Common myeloid progenitor, CD34-positive (primary cell): ENCODE results near the gene SHC2.

Experiments used
- CTCF ChIA-PET: fragments of 350-600 bp; sonication (Branson Sonifier 250); formaldehyde crosslinking; loops from one replicate; lab custom pipeline; 2021; ENCODE audit warnings: antibody characterized with exemption; lab: Charles Lee
- POLR2A ChIA-PET: fragments of 350-600 bp; sonication (Branson Sonifier 250); formaldehyde crosslinking; loops from one replicate; lab custom pipeline; 2021; ENCODE audit warnings: antibody characterized with exemption; lab: Charles Lee
- DNase-seq, 3 donors: peaks; one replicate each; pipeline versions ENCODE4 v3.0.0 to v3.0.0-alpha.2; 2013
- H3K27ac ChIP-seq, 2 experiments: 1 replicate in 1 of 2; 2 replicates in 1 of 2; pipeline ENCODE4 v1.7.0; 2013; ENCODE audit warnings: inconsistent platforms in 2 of 2, low read length in 2 of 2, mild to moderate bottlenecking in 2 of 2, low read depth in 1 of 2, moderate library complexity in 1 of 2; ENCODE audit not compliant: severe bottlenecking in 2 of 2, insufficient read depth in 1 of 2, poor library complexity in 1 of 2
- H3K27me3 ChIP-seq, 5 experiments: replicated peaks in 2 of 5; 1 replicate in 3 of 5; 2 replicates in 2 of 5; pipeline versions ENCODE4 v1.6.1 to v1.7.0; 2013; ENCODE audit warnings: low read length in 4 of 5, mild to moderate bottlenecking in 2 of 5, moderate library complexity in 2 of 5, inconsistent platforms in 1 of 5; ENCODE audit not compliant: insufficient read depth in 5 of 5, control insufficient read depth in 4 of 5
- H3K36me3 ChIP-seq, 4 experiments: 1 replicate in 2 of 4; 2 replicates in 2 of 4; pipeline versions ENCODE4 v1.6.1 to v1.7.0; 2013; ENCODE audit warnings: low read length in 3 of 4, control low read depth in 1 of 4, mild to moderate bottlenecking in 1 of 4; ENCODE audit not compliant: control insufficient read depth in 4 of 4, insufficient read depth in 4 of 4
- H3K4me1 ChIP-seq, 4 experiments: 1 replicate in 3 of 4; 2 replicates in 1 of 4; pipeline versions ENCODE4 v1.6.1 to v1.7.1; 2013; ENCODE audit warnings: low read length in 3 of 4, mild to moderate bottlenecking in 3 of 4, control low read depth in 1 of 4, inconsistent platforms in 1 of 4, moderate library complexity in 1 of 4; ENCODE audit not compliant: control insufficient read depth in 4 of 4, insufficient read depth in 4 of 4; ENCODE audit errors: control extremely low read depth in 1 of 4
- H3K4me3 ChIP-seq, 7 experiments: 1 replicate in 4 of 7; 2 replicates in 3 of 7; pipeline versions ENCODE4 v1.5.1 to v1.7.0; 2013; ENCODE audit warnings: mild to moderate bottlenecking in 7 of 7, low read length in 6 of 7, moderate library complexity in 6 of 7, inconsistent platforms in 2 of 7, low read depth in 2 of 7, control low read depth in 1 of 7; ENCODE audit not compliant: insufficient read depth in 4 of 7, control insufficient read depth in 1 of 7; ENCODE audit errors: extremely low read depth in 1 of 7
- H3K9me3 ChIP-seq, 5 experiments: 1 replicate in 4 of 5; 2 replicates in 1 of 5; pipeline versions ENCODE4 v1.6.1 to v1.7.1; 2013; ENCODE audit warnings: low read length in 4 of 5, mild to moderate bottlenecking in 2 of 5, inconsistent platforms in 1 of 5, low read depth in 1 of 5, moderate library complexity in 1 of 5; ENCODE audit not compliant: control insufficient read depth in 4 of 5, insufficient read depth in 2 of 5; ENCODE audit errors: control extremely low read depth in 1 of 5
- WGBS: methylation state at CpG from one replicate; pipeline ENCODE4 v1.1.5; 2013; ENCODE audit not compliant: insufficient coverage; 5-methylcytosine and 5-hydroxymethylcytosine counted together

SHC2 gene

DNA sequence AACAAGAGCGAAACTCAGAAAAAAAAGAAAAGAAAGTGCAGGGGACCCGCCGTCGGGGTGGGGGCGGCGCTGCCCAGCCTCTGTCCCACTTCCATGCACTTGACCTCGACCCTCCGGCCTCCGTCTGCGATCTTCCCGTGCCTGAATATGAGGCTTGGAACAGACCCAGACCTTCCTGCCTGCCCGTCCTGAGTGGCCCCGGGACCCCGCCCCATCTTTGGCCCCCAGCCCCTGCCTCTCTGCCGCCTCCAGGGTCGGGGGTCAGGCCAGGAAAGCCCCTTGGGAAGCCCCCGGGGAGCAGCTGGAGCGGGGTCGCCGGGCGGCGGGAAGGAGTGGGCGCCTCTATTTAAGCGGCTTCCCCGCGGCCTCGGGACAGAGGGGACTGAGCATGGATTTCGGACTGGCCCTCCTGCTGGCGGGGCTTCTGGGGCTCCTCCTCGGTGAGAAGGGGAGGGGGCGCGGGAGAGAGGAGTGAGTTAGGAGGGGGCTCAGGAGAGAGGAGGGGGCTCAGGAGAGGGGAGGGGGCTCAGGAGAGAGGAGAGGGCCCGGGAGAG is 35.4 kb upstream of the SHC2 start, which contains the start of gene MADCAM1:
Gene MADCAM1, plus strand, starts transcription at position 375 of the 554 bp plus-strand sequence. Its CDS starts 14 bp downstream, at position 389.
- 19% methylated on average over 12 of the region's 33 CpGs for WGBS
- Histone ChIP-seq H3K9me3 (no peaks in the 10 kb centered on the region), H3K4me3 (no peak within 1 kb of the TSS), H3K27ac (no peak within 1 kb of the TSS), H3K4me1 (peaks cover 0 to 12% (median 5%) of the 10 kb centered on the region in 4 experiments), H3K36me3 (no peaks in the 10 kb centered on the region), H3K27me3 (peaks cover 0 to 57% (median 12%) of the 10 kb centered on the region in 5 experiments)
- ChIA-PET POLR2A (no interaction called here), CTCF (interaction anchor here (1.2 to 1.3 kb wide), 2 partner anchors 10 to 14 kb away, joined by 3 to 9 read pairs; no protein-coding TSS in a partner anchor)
- no peak for DNase-seq

DNA sequence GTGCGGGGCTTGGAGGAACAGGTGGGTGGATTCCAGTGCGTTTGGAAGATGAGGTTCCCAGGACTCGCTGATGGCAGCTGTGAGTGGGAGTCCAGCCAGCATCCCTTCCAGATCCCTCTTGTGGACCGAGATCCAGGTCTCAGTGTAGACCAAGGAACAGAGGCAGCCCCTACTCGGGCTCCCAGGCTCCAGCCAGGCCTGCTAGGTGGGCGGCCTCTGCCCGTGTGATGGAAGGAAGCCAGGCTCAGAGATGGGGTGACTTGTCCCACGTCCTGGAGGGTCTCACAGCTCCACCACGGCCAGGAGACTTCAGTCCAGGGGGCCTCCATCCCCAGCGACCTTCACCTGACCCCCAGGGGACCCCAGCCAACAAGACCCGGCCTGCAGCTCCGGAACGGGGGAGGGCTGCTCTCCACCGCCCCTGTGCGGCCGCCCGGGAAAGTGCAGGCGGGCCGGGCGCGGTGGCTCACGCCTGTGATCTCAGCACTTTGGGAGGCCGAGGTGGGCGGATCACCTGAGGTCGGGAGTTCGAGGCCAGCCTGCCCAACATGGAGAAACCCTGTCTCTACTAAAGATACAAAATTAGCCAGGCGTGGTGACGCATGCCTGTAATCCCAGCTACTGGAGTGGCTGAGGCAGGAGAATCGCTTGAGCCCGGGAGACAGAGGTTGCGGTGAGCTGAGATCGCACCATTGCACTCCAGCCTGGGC is 34.7 kb upstream of the SHC2 start:
- DNase-seq = peak in 2 of 3 donors; percentile 52 to 53
- WGBS = 34% methylated on average over 31 of the region's 32 CpGs
- no peak overlapping the region for H3K4me3 ChIP-seq
- peaks cover 0 to 12% (median 6%) of the 10 kb centered on the region in 4 experiments for H3K4me1 ChIP-seq
- H3K9me3 ChIP-seq = no peaks in the 10 kb centered on the region
- no peaks in the 10 kb centered on the region for H3K36me3 ChIP-seq
- peaks cover 0 to 57% (median 12%) of the 10 kb centered on the region in 5 experiments for H3K27me3 ChIP-seq
- ChIA-PET CTCF (interaction anchor here (1.2 to 1.3 kb wide), 2 partner anchors 11 to 13 kb away, joined by 3 to 9 read pairs; no protein-coding TSS in a partner anchor), POLR2A (no interaction called here)
- H3K27ac ChIP-seq = no peak overlapping the region

DNA sequence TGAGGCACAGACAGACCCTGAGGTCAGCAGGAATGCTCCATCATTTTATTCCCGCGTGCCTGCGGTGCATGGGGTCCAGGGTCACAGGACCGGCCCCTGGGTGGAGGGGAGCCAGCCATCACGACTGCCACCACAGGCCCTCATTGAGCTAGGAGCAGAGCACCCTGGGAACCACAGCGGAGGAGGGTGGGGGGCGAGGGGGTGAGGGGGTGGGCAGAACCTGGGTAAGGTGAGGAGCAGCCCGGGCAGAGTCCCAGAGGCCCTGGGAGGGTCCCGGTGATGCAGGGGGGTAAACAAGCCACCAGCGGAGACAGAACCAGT is 34.2 kb upstream of the SHC2 start:
- H3K4me1 ChIP-seq = peaks cover 0 to 12% (median 7%) of the 10 kb centered on the region in 4 experiments
- no peak for DNase-seq
- H3K27me3 ChIP-seq = peaks cover 0 to 54% (median 11%) of the 10 kb centered on the region in 5 experiments
- POLR2A ChIA-PET = no interaction called here
- H3K9me3 ChIP-seq = no peaks in the 10 kb centered on the region
- no peak overlapping the region for H3K27ac ChIP-seq
- H3K4me3 ChIP-seq = no peak overlapping the region
- 62% methylated on average over 3 of the region's 10 CpGs for WGBS
- no peaks in the 10 kb centered on the region for H3K36me3 ChIP-seq
- CTCF ChIA-PET = interaction anchor here (1.2 to 1.3 kb wide), 2 partner anchors 12 kb away, joined by 3 to 9 read pairs; no protein-coding TSS in a partner anchor

DNA sequence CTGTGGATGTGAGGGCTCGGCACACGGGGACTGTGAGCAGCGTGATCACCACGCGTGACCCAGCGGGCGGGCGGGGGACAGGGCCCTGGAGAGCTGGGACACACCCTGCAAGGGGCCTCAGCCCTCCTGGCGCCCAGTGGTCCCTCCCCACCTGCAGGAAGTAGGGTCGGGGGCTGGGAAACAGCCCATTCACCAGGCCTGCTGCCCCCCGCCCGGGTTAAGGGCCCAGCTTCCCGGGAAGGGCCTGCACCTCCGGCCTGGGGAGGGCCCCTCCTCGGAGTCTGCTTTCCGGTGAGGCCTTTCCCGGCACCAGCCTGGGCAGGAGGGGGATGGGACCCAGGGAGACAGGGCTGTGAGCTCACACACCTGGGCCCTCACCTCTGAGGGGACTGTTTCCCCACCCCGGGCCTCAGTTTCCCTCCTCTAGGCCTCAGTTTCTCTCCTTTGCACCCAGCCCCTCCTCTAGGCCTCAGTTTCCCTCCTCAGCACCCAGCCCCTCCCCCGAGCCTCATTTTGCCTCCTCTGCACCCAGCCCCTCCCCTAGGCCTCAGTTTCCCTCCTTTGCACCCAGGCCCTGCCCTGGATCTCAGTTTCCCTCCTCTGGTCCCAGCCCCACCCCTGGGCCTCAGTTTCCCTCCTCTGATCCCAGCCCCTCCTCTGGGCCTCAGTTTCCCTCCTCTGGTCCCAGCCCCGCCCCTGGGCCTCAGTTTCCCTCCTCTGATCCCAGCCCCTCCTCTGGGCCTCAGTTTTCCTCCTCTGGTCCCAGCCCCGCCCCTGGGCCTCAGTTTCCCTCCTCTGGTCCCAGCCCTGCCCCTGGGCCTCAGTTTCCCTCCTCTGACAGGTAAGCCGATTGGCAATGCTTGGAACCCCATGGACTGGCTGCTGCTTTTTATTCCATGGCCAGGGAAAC is 33.6 kb upstream of the SHC2 start:
- H3K9me3 ChIP-seq = no peaks in the 10 kb centered on the region
- ChIA-PET CTCF (interaction anchor here (0.7 to 1.3 kb wide), 3 partner anchors 12 to 16 kb away, joined by 3 to 9 read pairs (median 4); no protein-coding TSS in a partner anchor), POLR2A (no interaction called here)
- DNase-seq = no peak
- H3K4me3 ChIP-seq = no peak overlapping the region
- no peak overlapping the region for H3K27ac ChIP-seq
- H3K27me3 ChIP-seq = peaks cover 0 to 49% (median 8%) of the 10 kb centered on the region in 5 experiments
- H3K4me1 ChIP-seq = peaks cover 0 to 16% (median 11%) of the 10 kb centered on the region in 4 experiments
- WGBS = 41% methylated on average over 15 of the region's 22 CpGs
- no peaks in the 10 kb centered on the region for H3K36me3 ChIP-seq

DNA sequence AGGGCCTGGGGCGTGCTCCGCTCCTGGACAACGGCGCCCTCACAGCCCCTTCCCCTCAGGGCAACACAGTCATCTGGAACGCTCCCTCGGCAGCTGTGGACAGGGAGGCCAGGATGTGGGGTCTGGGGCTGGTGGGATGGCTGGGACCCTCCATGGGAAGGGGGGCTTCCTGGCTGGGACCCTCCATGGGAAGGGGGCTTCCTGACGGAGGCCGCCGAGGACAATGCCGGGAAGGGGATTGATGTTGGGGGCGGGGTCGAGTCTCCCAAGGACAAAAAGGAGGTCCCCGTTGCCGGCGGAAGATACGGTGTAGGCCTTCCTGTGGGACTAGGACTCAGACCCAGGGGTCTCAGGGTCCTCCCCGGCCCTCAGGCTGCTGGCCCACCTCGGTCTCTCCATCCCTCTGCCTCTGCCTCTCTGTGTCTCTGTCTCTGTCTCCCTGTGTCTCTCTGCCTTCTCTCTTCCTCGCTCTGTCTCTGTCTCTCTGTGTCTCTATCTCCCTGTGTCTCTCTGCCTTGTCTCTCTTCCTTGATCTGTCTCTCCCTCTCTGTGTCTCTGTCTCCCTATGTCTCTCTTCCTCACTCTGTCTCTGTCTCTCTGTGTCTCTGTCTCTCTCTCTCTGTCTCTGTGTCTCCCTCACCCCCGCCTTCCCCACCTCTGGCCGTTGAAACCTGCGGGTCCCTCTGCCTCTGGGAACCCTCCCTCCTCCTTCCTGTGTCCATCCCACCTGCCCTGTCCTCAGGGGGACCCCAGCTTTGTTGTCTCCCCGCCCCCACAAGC is 32.7 kb upstream of the SHC2 start:
- H3K9me3 ChIP-seq = no peaks in the 10 kb centered on the region
- H3K4me1 ChIP-seq = peaks cover 0 to 18% (median 13%) of the 10 kb centered on the region in 4 experiments
- no peak overlapping the region for H3K4me3 ChIP-seq
- no peak for DNase-seq
- no peaks in the 10 kb centered on the region for H3K36me3 ChIP-seq
- ChIA-PET CTCF (interaction anchor here (0.7 to 1.0 kb wide), 2 partner anchors 13 to 17 kb away, joined by 3 to 4 read pairs; no protein-coding TSS in a partner anchor), POLR2A (no interaction called here)
- no peak overlapping the region for H3K27ac ChIP-seq
- WGBS = 47% methylated on average over 16 of the region's 23 CpGs
- peaks cover 0 to 40% (median 5%) of the 10 kb centered on the region in 5 experiments for H3K27me3 ChIP-seq

DNA sequence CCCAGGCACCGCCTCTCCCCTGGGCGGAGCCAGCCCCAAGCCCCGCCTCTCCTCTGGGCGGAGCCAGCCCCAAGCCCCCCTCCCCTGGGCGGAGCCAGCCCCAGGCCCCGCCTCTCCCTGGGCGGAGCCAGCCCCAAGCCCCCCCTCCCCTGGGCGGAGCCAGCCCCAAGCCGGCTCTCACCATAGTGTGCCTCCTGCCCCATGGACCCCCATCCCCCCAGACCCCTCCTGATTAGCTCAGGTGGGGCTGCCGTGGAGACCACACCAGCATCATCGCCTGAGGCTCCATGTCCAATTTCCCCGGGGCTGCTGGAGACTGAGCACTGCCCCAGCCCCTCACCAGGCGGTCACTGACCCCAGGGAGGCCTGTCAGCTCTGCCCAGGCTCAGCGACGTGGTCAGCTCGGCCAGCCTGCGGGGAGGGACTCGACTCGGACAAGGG is 31.3 kb upstream of the SHC2 start:
- no peaks in the 10 kb centered on the region for H3K36me3 ChIP-seq
- peaks cover 0 to 30% (median 2%) of the 10 kb centered on the region in 5 experiments for H3K27me3 ChIP-seq
- CTCF ChIA-PET = interaction anchor here (3.1 kb wide), 1 partner anchor 13 kb away, joined by 23 read pairs; no protein-coding TSS in a partner anchor
- no peak overlapping the region for H3K27ac ChIP-seq
- POLR2A ChIA-PET = no interaction called here
- no peak overlapping the region for H3K4me3 ChIP-seq
- 80% methylated on average over 7 of the region's 19 CpGs for WGBS
- H3K9me3 ChIP-seq = no peaks in the 10 kb centered on the region
- peaks cover 0 to 15% (median 12%) of the 10 kb centered on the region in 4 experiments for H3K4me1 ChIP-seq
- DNase-seq = peak in 2 of 3 donors; percentile 33 to 44
